ENCODE results near the gene PRDM9. TPM values are rescaled to one million over a fixed set of nuclear protein-coding genes. Genes with fewer than 3 reads are reported as not detected.
"Not testable (repeated sequence)": the region's sequence is repeated elsewhere in the genome, so short reads cannot be mapped to it uniquely, and the experiment has no call there.

The PRDM9 gene
- total RNA-seq, 1 experiment from 2014 or later: not detected

DNA sequence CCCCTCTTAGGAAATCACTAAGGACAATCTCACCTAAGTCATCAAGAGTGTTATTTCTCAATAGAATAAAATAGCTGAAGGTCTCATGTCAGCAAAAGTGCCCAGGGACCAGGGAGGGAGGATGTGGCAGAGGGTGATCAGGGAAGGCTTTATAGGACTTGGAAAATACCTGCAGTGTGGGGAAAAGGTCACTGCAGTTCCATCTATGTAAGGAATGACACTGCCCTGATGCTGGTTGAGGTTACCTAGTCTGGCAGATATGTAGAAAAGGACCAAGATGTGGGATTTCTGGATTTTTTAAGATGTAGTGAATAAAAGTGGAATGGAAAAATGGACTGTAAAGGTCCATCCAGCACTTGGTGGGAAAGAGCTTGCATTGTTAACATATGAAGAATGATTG lies 18.3 kb downstream of the PRDM9 start:
- in situ Hi-C loops (cut with HindIII; ENCODE audit: low sequenced_read_pairs): no loop called here
- no peak for DNase-seq (ENCODE audit: low spot score)

DNA sequence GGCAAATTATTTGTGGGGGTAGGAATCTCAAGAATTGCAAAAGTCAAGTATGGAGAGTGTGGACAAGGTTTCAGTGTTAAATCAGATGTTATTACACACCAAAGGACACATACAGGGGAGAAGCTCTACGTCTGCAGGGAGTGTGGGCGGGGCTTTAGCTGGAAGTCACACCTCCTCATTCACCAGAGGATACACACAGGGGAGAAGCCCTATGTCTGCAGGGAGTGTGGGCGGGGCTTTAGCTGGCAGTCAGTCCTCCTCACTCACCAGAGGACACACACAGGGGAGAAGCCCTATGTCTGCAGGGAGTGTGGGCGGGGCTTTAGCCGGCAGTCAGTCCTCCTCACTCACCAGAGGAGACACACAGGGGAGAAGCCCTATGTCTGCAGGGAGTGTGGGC lies 19.2 kb downstream of the PRDM9 start:
- DNase-seq (ENCODE audit: low spot score); in situ Hi-C loops (cut with HindIII; ENCODE audit: low sequenced_read_pairs): not testable (repeated sequence)

DNA sequence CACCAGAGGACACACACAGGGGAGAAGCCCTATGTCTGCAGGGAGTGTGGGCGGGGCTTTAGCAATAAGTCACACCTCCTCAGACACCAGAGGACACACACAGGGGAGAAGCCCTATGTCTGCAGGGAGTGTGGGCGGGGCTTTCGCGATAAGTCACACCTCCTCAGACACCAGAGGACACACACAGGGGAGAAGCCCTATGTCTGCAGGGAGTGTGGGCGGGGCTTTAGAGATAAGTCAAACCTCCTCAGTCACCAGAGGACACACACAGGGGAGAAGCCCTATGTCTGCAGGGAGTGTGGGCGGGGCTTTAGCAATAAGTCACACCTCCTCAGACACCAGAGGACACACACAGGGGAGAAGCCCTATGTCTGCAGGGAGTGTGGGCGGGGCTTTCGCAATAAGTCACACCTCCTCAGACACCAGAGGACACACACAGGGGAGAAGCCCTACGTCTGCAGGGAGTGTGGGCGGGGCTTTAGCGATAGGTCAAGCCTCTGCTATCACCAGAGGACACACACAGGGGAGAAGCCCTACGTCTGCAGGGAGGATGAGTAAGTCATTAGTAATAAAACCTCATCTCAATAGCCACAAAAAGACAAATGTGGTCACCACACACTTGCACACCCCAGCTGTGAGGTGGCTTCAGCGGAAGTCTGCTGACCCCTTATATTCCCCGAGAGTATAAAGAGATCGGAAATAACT lies 20.0 kb downstream of the PRDM9 start:
- DNase-seq (ENCODE audit: low spot score); in situ Hi-C loops (cut with HindIII; ENCODE audit: low sequenced_read_pairs): not testable (repeated sequence)

DNA sequence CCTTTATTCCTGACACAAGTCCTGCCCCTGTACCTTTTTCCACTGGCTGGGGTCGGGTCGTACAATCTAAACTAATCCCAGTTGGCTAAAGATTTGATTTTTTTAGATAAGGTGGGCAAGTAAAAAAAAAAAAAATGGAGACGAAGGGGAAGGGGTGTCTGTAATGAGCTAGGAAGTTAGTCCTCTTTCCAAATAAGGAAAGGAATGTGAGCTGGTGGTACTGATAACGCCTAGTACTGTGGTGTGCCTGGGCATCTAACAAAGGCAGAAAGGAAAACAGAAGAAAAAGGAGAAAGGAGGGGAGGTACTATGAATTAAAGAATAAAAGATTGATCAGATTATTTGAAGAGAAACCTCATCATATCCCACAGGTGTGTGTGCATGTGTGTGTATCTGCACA lies 21.3 kb downstream of the PRDM9 start:
- DNase-seq (ENCODE audit: low spot score): no peak
- in situ Hi-C loops (cut with HindIII; ENCODE audit: low sequenced_read_pairs): no loop called here

DNA sequence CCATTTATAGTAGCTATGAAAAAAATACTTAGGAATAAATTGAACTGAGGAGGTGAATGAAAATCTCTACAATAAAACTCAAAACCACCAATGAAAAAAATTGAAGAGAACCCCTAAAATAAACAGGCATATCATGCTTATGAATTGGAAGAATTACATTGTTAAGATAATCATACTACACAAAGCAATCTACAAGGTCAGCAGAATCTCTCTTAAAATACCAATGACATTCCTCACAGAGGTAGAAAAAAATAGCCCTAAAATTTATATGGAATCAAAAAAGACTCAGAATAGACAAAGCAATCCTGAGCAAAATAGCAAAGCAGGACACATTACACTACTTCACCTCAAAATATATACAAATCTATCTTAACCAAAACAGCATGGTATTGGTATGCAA lies 23.2 kb downstream of the PRDM9 start:
- in situ Hi-C loops (cut with HindIII; ENCODE audit: low sequenced_read_pairs): no loop called here
- DNase-seq (ENCODE audit: low spot score): no peak

DNA sequence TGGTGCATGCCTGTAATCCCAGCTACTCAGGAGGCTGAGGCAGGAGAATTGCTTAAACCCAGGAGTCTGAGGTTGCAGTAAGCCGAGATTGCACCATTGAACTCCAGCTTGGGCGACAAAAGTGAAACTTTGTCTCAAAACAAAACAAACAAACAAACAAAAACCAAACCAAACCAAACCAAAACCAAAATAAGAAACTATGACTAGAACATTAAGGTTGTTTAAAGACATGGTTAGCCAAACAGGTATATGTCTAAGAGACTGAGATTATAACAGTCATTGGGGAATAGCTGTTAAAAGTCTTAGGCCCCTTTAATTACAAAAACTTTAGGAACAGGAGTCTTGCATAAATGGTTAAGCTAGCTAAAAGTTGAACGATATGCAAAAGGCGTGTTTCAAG lies 63.6 kb downstream of the PRDM9 start:
- in situ Hi-C loops (cut with HindIII; ENCODE audit: low sequenced_read_pairs): no loop called here
- no peak for DNase-seq (ENCODE audit: low spot score)
